K562 (cell line): ENCODE measurements around the gene PACRG. TPM values are rescaled to one million over a fixed set of nuclear protein-coding genes. Genes with fewer than 3 reads are reported as not detected.
A peak's percentile ranks its signal among the peaks of the same experiment; 100 is the strongest.

ENCODE experiments used
- BHLHE40 ChIP-seq: IDR thresholded peaks from 2 replicates; pipeline ENCODE4 v1.6.1; 2011; ENCODE audit warnings: low read length, improper control_type of control experiment
- DNMT1 ChIP-seq: fragments of 450-650 bp; IDR thresholded peaks from 2 replicates; pipeline ENCODE4 v1.6.1; 2016; ENCODE audit warnings: antibody characterized with exemption, mild to moderate bottlenecking
- NR2C1 ChIP-seq, 2 experiments: fragments of 450-650 bp; IDR thresholded peaks; 2 replicates each; pipeline ENCODE4 v1.6.1; 2017; ENCODE audit warnings: mild to moderate bottlenecking in 2 of 2, antibody characterized with exemption in 1 of 2, inconsistent platforms in 1 of 2, missing compliant biosample characterization in 1 of 2, missing genetic modification characterization in 1 of 2
- RFX7 ChIP-seq: fragments of 250-450 bp; sonication (Bioruptor Pico); IDR thresholded peaks from 2 replicates; pipeline ENCODE4 v1.5.1; 2021; ENCODE audit warnings: mild to moderate bottlenecking
- SP1 ChIP-seq: sonication (generic); formaldehyde crosslinking; IDR thresholded peaks from 2 replicates; pipeline ENCODE4 v1.8.1; 2022; ENCODE audit warnings: mild to moderate bottlenecking, missing genetic modification reagents
- ZFP30 ChIP-seq: fragments of 250-450 bp; sonication (Bioruptor Pico); IDR thresholded peaks from 2 replicates; pipeline ENCODE4 v1.8.0; 2022; ENCODE audit warnings: moderate library complexity, mild to moderate bottlenecking, inconsistent platforms, borderline replicate concordance
- ZNF384 ChIP-seq: IDR thresholded peaks from 2 replicates; pipeline ENCODE4 v1.6.1; 2012; ENCODE audit warnings: low read depth, low read length, improper control_type of control experiment
- ZNF589 ChIP-seq: fragments of 200-800 bp; sonication (Bioruptor generic); IDR thresholded peaks from 2 replicates; pipeline ENCODE4 v1.6.1; 2016; ENCODE audit warnings: low read depth, missing genetic modification characterization, missing compliant biosample characterization
- polyA plus RNA-seq, 8 experiments: library from polyadenylated mRNA; depleted of rRNA in 4 of 8; stranded (reverse) in 5 of 8; unstranded in 3 of 8; fragments of >200 nt; fragmentation: Nextera tagmentation in 2 of 8; fragmentation: Illumina TruSeq in 1 of 8; extraction: Ambion mirVana in 2 of 8; extraction: Trizol in 1 of 8; gene quantifications; 2 replicates each; pipeline versions ENCODE4 v1.2.1 to v1.2.3, GENCODE V29; 2011 to 2014; ENCODE audit warnings: inconsistent platforms in 1 of 8, missing spikeins in 1 of 8
- total RNA-seq, 7 experiments: library from RNA; depleted of rRNA in 6 of 7; stranded (reverse); fragments of >200 nt in 6 of 7; fragmentation: Illumina TruSeq in 2 of 7; extraction: Trizol in 2 of 7; gene quantifications; 2 replicates each; pipeline versions ENCODE4 v1.2.1 to v1.2.3, GENCODE V29; 2011 to 2021; ENCODE audit warnings: low replicate concordance in 1 of 7
- TF ChIP-seq, protein P1 (sequence below), 2 experiments: IDR thresholded peaks; 2 replicates each; pipeline ENCODE4 v1.6.1; 2012; ENCODE audit warnings: improper control_type of control experiment in 2 of 2, low read depth in 2 of 2, low read length in 2 of 2, borderline replicate concordance in 1 of 2

Gene PACRG
- total and polyA plus RNA-seq, 9 of the 15 experiments (the other 6 are each of a cell fraction or from before 2014, with no cell fraction given): 0.04 TPM; not detected in 8

DNA sequence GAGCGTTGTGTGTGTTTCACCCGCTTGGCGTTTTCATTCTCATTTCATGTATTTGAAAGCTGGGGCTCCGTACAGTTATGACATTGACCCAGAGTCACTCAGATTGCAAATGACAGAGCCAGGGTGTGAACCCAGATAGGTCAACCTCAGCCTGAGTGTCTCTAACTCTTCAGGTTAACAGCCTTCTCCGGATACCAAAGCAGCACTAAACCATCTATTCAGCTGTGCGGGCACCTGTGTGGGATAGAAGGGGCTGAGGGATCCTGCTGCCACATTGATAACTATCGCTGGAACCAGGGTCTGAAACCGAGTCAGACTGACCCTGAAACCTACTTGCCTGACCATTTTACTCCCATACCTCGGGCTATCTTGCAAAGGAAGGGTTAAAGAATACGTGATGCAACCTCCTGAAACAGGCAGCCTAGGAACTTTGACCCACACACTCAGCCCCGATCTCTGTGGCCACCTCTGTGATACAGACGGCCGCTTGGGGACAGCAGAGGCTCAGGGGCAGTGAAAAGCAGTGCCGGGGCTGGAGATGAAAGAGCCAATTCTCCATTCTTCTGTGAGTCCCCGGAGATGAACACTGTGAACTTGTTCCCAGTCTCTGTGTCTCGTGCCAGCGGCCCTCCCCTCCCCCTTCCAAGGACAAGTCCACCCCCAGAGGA, 453.2 kb downstream of the PACRG start (continued):
- TF ChIP-seq, protein P1, sequence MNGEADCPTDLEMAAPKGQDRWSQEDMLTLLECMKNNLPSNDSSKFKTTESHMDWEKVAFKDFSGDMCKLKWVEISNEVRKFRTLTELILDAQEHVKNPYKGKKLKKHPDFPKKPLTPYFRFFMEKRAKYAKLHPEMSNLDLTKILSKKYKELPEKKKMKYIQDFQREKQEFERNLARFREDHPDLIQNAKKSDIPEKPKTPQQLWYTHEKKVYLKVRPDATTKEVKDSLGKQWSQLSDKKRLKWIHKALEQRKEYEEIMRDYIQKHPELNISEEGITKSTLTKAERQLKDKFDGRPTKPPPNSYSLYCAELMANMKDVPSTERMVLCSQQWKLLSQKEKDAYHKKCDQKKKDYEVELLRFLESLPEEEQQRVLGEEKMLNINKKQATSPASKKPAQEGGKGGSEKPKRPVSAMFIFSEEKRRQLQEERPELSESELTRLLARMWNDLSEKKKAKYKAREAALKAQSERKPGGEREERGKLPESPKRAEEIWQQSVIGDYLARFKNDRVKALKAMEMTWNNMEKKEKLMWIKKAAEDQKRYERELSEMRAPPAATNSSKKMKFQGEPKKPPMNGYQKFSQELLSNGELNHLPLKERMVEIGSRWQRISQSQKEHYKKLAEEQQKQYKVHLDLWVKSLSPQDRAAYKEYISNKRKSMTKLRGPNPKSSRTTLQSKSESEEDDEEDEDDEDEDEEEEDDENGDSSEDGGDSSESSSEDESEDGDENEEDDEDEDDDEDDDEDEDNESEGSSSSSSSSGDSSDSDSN (IDR thresholded peaks at IDR 0.05; ENCODE audit: borderline replicate concordance in 1 of 2, low read depth in 2 of 2, low read length in 2 of 2): no peak
- TF ChIP-seq DNMT1 (no peak), SP1 (CRISPR knock-in tag) (no peak), BHLHE40 (peak; percentile 70), ZNF589 (peak; percentile 96), ZNF384 (peak; percentile 72), NR2C1 (IDR thresholded peaks at IDR 0.05) (peak; percentile 93; the same call in 1 of the 2 replicates), NR2C1 (tag; IDR thresholded peaks at IDR 0.05) (peak; percentile 98), RFX7 (CRISPR knock-in tag) (no peak), ZFP30 (no peak)
